K562 (cell line): Measurements from ENCODE around the gene FAM24A. TPM values are rescaled to one million over a fixed set of nuclear protein-coding genes. Genes with fewer than 3 reads are reported as not detected.

Experiments used
- CEBPG ChIP-seq, 3 experiments: fragments of 200-800 bp in 1 of 3; sonication (Bioruptor generic) in 1 of 3; sonication (generic) in 1 of 3; formaldehyde crosslinking in 1 of 3; IDR thresholded peaks in 2 of 3; conservative IDR thresholded peaks in 1 of 3; 2 replicates each; pipeline versions ENCODE4 v1.6.1 to v1.8.0; 2016 to 2022; ENCODE audit warnings: missing compliant biosample characterization in 2 of 3, missing genetic modification characterization in 2 of 3, mild to moderate bottlenecking in 1 of 3, missing genetic modification reagents in 1 of 3
- FOXO4 ChIP-seq: fragments of 450-650 bp; formaldehyde crosslinking; IDR thresholded peaks from 2 replicates; pipeline ENCODE4 v1.4.0; 2020; ENCODE audit warnings: mild to moderate bottlenecking, moderate library complexity
- PCBP2 ChIP-seq: fragments of 200-400 bp; formaldehyde crosslinking; IDR thresholded peaks from 2 replicates; pipeline ENCODE4 v1.6.1; 2018; ENCODE audit warnings: low read length, low read depth, mild to moderate bottlenecking, moderate library complexity; ENCODE audit not compliant: poor library complexity, severe bottlenecking
- PYGO2 ChIP-seq: fragments of 450-650 bp; IDR thresholded peaks from 2 replicates; pipeline ENCODE4 v1.6.1; 2016; ENCODE audit warnings: mild to moderate bottlenecking, missing genetic modification characterization, moderate library complexity, missing compliant biosample characterization
- REST ChIP-seq, 2 experiments: fragments of 450-650 bp; formaldehyde crosslinking in 1 of 2; IDR thresholded peaks; 2 replicates each; pipeline versions ENCODE4 v1.4.0 to v1.6.1; 2014 to 2020; ENCODE audit warnings: mild to moderate bottlenecking in 2 of 2, borderline replicate concordance in 1 of 2, low read depth in 1 of 2
- SREBF2 ChIP-seq: sonication (generic); formaldehyde crosslinking; IDR thresholded peaks from 2 replicates; pipeline ENCODE4 v1.4.0; 2020; ENCODE audit warnings: mild to moderate bottlenecking, missing genetic modification reagents
- TBL1XR1 ChIP-seq, 2 experiments: IDR thresholded peaks; 2 replicates each; pipeline ENCODE4 v1.6.1; 2012; ENCODE audit warnings: improper control_type of control experiment in 2 of 2, low read length in 2 of 2, mild to moderate bottlenecking in 1 of 2
- ZNF174 ChIP-seq: fragments of 250-450 bp; sonication (Bioruptor Pico); IDR thresholded peaks from 2 replicates; pipeline ENCODE4 v1.4.0; 2020; ENCODE audit warnings: mild to moderate bottlenecking
- ZNF3 ChIP-seq: fragments of 250-450 bp; sonication (Bioruptor Pico); IDR thresholded peaks from 2 replicates; pipeline ENCODE4 v1.5.0; 2021; ENCODE audit warnings: mild to moderate bottlenecking, moderate library complexity
- ZNF639 ChIP-seq, 2 experiments: fragments of 200-800 bp in 1 of 2; sonication (Bioruptor generic) in 1 of 2; sonication (generic) in 1 of 2; formaldehyde crosslinking in 1 of 2; IDR thresholded peaks in 1 of 2; conservative IDR thresholded peaks in 1 of 2; 2 replicates each; pipeline versions ENCODE4 v1.5.0 to v1.6.1; 2016 to 2020; ENCODE audit warnings: missing compliant biosample characterization in 1 of 2, missing genetic modification characterization in 1 of 2, missing genetic modification reagents in 1 of 2
- ZNF75A ChIP-seq: fragments of 450-650 bp; formaldehyde crosslinking; IDR thresholded peaks from 2 replicates; pipeline ENCODE4 v1.4.0; 2020; ENCODE audit warnings: mild to moderate bottlenecking
- polyA plus RNA-seq, 8 experiments: library from polyadenylated mRNA; depleted of rRNA in 4 of 8; stranded (reverse) in 5 of 8; unstranded in 3 of 8; fragments of >200 nt; fragmentation: Nextera tagmentation in 2 of 8; fragmentation: Illumina TruSeq in 1 of 8; extraction: Ambion mirVana in 2 of 8; extraction: Trizol in 1 of 8; gene quantifications; 2 replicates each; pipeline versions ENCODE4 v1.2.1 to v1.2.3, GENCODE V29; 2011 to 2014; ENCODE audit warnings: inconsistent platforms in 1 of 8, missing spikeins in 1 of 8
- total RNA-seq, 7 experiments: library from RNA; depleted of rRNA in 6 of 7; stranded (reverse); fragments of >200 nt in 6 of 7; fragmentation: Illumina TruSeq in 2 of 7; extraction: Trizol in 2 of 7; gene quantifications; 2 replicates each; pipeline versions ENCODE4 v1.2.1 to v1.2.3, GENCODE V29; 2011 to 2021; ENCODE audit warnings: low replicate concordance in 1 of 7
- TF ChIP-seq, protein P1 (sequence below): fragments of 450-650 bp; formaldehyde crosslinking; IDR thresholded peaks from 2 replicates; pipeline ENCODE4 v1.4.0; 2022; ENCODE audit warnings: missing genetic modification characterization

FAM24A gene
- total and polyA plus RNA-seq, 9 of the 15 experiments (the other 6 are each of a cell fraction or from before 2014, with no cell fraction given) = not detected

DNA sequence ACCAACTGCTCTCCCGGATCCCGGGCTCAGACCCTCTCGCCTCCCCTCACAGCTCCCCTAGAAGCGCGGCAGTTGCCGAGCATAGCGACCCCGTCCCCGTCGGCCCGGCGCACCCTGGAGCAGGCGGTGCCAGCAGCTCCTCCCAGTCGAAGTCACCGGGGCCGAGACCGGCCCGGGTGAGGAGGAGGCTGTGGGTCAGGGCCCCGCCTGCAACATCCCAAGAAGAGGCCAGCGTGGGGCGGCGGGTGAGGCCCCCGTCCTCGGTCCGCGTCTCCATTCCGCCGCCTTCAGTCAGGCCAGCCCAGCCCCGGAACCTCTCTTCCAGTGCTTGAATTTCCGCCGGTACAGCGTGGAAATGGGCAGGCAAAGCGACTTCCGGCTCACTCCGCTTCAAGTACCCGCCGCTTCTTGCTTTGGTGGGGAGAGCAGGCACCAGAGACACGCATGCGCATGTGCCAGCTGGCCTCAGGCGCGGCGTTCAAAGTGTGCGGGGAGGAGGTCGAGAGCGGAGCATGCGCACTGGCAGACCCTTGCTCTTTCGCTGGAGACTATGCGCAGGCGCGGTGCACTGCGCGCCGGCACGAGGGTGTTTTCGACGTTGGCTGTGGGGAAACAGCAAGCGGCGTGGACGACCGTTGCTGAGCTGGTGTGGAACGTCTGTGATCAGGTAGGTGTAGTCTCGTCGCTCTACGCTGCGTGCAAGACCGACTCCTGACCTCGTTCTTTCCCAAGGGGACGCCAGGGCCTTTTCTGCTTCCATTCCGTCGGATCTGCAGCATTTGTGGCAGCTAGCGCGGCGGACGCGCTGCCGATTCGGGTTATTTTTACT, 43.7 kb downstream of the FAM24A start, which contains the start of gene C10orf88 (continued):
- TF ChIP-seq REST (IDR thresholded peaks at IDR 0.05; ENCODE audit: borderline replicate concordance) (no peak), REST (CRISPR knock-in tag; IDR thresholded peaks at IDR 0.05; ENCODE audit: low read depth) (no peak), CEBPG (CRISPR knock-in tag; IDR thresholded peaks at IDR 0.05) (no peak), CEBPG (tag; conservative IDR thresholded peaks at IDR 0.05 in 1 of 2, IDR thresholded peaks at IDR 0.05 in 1 of 2) (no peak), PYGO2 (tag) (no peak), ZNF75A (CRISPR knock-in tag) (no peak), SREBF2 (CRISPR knock-in tag) (no peak), FOXO4 (CRISPR knock-in tag) (no peak), ZNF174 (CRISPR knock-in tag) (no peak), TBL1XR1 (IDR thresholded peaks at IDR 0.05; ENCODE audit: low read length in 2 of 2) (no peak), ZNF3 (CRISPR knock-in tag) (no peak), PCBP2 (no peak), ZNF639 (CRISPR knock-in tag; conservative IDR thresholded peaks at IDR 0.05 in 1 of 2, IDR thresholded peaks at IDR 0.05 in 1 of 2) (peak in 1 of 2 experiments; percentile 62; a peak in 1 of 4 replicates)
- TF ChIP-seq, protein P1, sequence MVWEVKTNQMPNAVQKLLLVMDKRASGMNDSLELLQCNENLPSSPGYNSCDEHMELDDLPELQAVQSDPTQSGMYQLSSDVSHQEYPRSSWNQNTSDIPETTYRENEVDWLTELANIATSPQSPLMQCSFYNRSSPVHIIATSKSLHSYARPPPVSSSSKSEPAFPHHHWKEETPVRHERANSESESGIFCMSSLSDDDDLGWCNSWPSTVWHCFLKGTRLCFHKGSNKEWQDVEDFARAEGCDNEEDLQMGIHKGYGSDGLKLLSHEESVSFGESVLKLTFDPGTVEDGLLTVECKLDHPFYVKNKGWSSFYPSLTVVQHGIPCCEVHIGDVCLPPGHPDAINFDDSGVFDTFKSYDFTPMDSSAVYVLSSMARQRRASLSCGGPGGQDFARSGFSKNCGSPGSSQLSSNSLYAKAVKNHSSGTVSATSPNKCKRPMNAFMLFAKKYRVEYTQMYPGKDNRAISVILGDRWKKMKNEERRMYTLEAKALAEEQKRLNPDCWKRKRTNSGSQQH (CRISPR knock-in tag) = no peak
